T-cell (primary cell): Measurements from ENCODE around the gene POLN. TPM values are rescaled to one million over a fixed set of nuclear protein-coding genes. Genes with fewer than 3 reads are reported as not detected.
A peak's percentile ranks its signal among the peaks of the same experiment; 100 is the strongest.

ENCODE experiments used
- ATAC-seq, 4 experiments: fragments of 200-7000 bp in 3 of 4; fragments of 150-1000 bp in 1 of 4; cut with Tn5 transposase; replicated peaks in 1 of 4; 1 replicate in 3 of 4; 2 replicates in 1 of 4; pipeline ENCODE4 v1.10.0; 2021; ENCODE audit warnings: moderate library complexity in 3 of 4, mild to moderate bottlenecking in 2 of 4, moderate number of reproducible peaks in 1 of 4
- CTCF ChIA-PET, 2 donors: fragments of 300-600 bp; sonication (Branson Sonifier 250); formaldehyde crosslinking; loops; one replicate each; lab custom pipeline; 2022; ENCODE audit warnings: antibody characterized with exemption in 2 of 2; lab: Charles Lee
- POLR2A ChIA-PET, 2 donors: fragments of 300-600 bp; sonication (Branson Sonifier 250); formaldehyde crosslinking; loops; one replicate each; lab custom pipeline; 2022; ENCODE audit warnings: antibody characterized with exemption in 2 of 2; lab: Charles Lee
- DNase-seq, 35 experiments: peaks; one replicate each; pipeline versions ENCODE4 v3.0.0 to v3.0.0-alpha.2; 2013 to 2023
- H3K27ac ChIP-seq: one replicate; pipeline ENCODE4 v1.5.1; 2013; ENCODE audit warnings: low read length
- H3K27me3 ChIP-seq, 2 experiments: replicated peaks in 1 of 2; 1 replicate in 1 of 2; 2 replicates in 1 of 2; pipeline versions ENCODE4 v1.6.1 to v1.7.0; 2013; ENCODE audit warnings: low read length in 1 of 2, mixed read lengths in 1 of 2; ENCODE audit not compliant: control insufficient read depth in 2 of 2, insufficient read depth in 2 of 2; ENCODE audit errors: extremely low read depth in 1 of 2
- H3K36me3 ChIP-seq, 2 donors: 1 replicate in 1 of 2; 2 replicates in 1 of 2; pipeline versions ENCODE4 v1.6.1 to v1.7.0; 2013; ENCODE audit warnings: low read length in 1 of 2; ENCODE audit not compliant: control insufficient read depth in 2 of 2, insufficient read depth in 1 of 2; ENCODE audit errors: extremely low read depth in 1 of 2
- H3K4me1 ChIP-seq, 2 experiments: 1 replicate in 1 of 2; 2 replicates in 1 of 2; pipeline versions ENCODE4 v1.6.1 to v1.7.0; 2013; ENCODE audit warnings: low read length in 2 of 2, mixed read lengths in 1 of 2; ENCODE audit not compliant: insufficient read depth in 2 of 2, control insufficient read depth in 1 of 2; ENCODE audit errors: extremely low read depth in 1 of 2
- H3K4me3 ChIP-seq, 2 donors: 1 replicate in 1 of 2; 2 replicates in 1 of 2; pipeline versions ENCODE4 v1.5.1 to v1.7.0; 2013; ENCODE audit warnings: mild to moderate bottlenecking in 2 of 2, low read length in 1 of 2, moderate library complexity in 1 of 2; ENCODE audit not compliant: control insufficient read depth in 1 of 2; ENCODE audit errors: extremely low read depth in 1 of 2
- H3K9me3 ChIP-seq: 2 replicates; pipeline ENCODE4 v1.7.0; 2013
- H3K27ac Mint-ChIP-seq, 2 donors: one replicate each; pipeline ENCODE4 v1.8.0; 2020 to 2021; ENCODE audit warnings: mild to moderate bottlenecking in 2 of 2, mixed read lengths in 2 of 2
- H3K27me3 Mint-ChIP-seq, 2 donors: one replicate each; pipeline ENCODE4 v1.8.0; 2021 to 2022; ENCODE audit warnings: mixed read lengths in 2 of 2
- H3K36me3 Mint-ChIP-seq: one replicate; pipeline ENCODE4 v1.8.0; 2021; ENCODE audit warnings: mixed read lengths
- H3K4me1 Mint-ChIP-seq, 3 donors: one replicate each; pipeline ENCODE4 v1.8.0; 2020 to 2022; ENCODE audit warnings: mixed read lengths in 3 of 3, mild to moderate bottlenecking in 1 of 3
- H3K4me3 Mint-ChIP-seq, 3 donors: one replicate each; pipeline ENCODE4 v1.8.0; 2020 to 2022; ENCODE audit warnings: mild to moderate bottlenecking in 3 of 3, mixed read lengths in 3 of 3, moderate library complexity in 3 of 3
- H3K9me3 Mint-ChIP-seq, 3 donors: one replicate each; pipeline ENCODE4 v1.8.0; 2020 to 2022; ENCODE audit warnings: mixed read lengths in 3 of 3
- WGBS: methylation state at CpG from one replicate; pipeline ENCODE4 v1.1.5; 2013; ENCODE audit warnings: missing lambda C conversion rate; ENCODE audit not compliant: insufficient coverage; 5-methylcytosine and 5-hydroxymethylcytosine counted together
- total RNA-seq, 35 experiments: library from RNA in 6 of 35; stranded (reverse) in 6 of 35; fragments of 120-200 nt in 1 of 35; gene quantifications; one replicate each; pipeline versions ENCODE4 v1.2.1 to v1.2.4 and lab custom pipeline; 2013 to 2026

Gene POLN
- total RNA-seq, 5 donors from 2014 or later (not counting 1 experiment from before 2014, with no cell fraction given) = 2.5 to 3.7 (median 2.7) TPM

DNA sequence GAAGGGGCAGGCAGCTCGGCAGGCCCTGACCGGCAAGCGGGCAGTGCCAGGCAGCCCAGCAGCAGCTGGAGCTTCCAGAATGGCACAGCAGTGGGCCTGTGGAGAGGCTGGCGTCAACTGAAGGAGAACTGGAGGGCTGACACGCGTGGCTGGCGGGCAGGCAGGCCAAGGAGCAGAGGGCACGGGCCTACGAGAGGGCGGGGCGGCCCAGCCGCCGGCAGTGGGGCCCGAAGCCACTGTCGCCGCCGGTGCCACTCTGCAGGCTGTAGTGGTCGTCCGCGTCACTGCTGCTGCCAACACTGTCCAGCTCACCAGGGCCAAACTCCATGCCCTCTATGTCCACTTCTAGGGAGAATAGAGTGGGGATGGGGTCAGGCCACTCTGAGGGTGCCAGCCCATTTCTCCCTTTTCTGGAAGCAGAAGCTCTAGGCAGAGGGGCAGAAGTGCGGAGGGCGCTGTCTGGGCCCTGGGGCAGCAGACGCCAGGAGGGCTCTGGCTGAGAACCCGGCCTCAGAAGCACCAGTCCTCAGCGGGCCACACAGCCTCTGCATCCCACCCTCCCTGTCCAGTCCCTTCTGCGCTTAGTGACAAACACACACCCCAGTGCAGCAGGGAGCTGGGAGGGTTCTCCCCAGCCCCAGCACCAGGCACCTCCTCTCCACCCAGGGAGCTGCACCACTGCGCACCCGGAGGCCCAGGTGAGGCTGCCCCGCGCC is 8.6 kb upstream of the POLN start:
- Histone ChIP-seq H3K9me3 (no peaks in the 10 kb centered on the region), H3K4me1 (peaks cover 0 to under 1% of the 10 kb centered on the region in 2 experiments), H3K4me3 (no peak overlapping the region), H3K36me3 (peaks cover 24 to 54% of the 10 kb centered on the region in 2 donors), H3K27ac (no peak overlapping the region), H3K27me3 (no peaks in the 10 kb centered on the region)
- 95% methylated on average over 25 of the region's 30 CpGs for WGBS
- ATAC-seq = no peak
- peak in 2 of 35 experiments; percentile 1 to 11 for DNase-seq
- Mint-ChIP-seq H3K27ac (no peak overlapping the region), H3K4me3 (no peak overlapping the region), H3K9me3 (no peaks in the 10 kb centered on the region), H3K36me3 (peaks cover 17% of the 10 kb centered on the region), H3K4me1 (peaks cover 2 to 13% (median 11%) of the 10 kb centered on the region in 3 donors), H3K27me3 (no peaks in the 10 kb centered on the region)
- POLR2A ChIA-PET = no interaction called here
- CTCF ChIA-PET = no interaction called here

DNA sequence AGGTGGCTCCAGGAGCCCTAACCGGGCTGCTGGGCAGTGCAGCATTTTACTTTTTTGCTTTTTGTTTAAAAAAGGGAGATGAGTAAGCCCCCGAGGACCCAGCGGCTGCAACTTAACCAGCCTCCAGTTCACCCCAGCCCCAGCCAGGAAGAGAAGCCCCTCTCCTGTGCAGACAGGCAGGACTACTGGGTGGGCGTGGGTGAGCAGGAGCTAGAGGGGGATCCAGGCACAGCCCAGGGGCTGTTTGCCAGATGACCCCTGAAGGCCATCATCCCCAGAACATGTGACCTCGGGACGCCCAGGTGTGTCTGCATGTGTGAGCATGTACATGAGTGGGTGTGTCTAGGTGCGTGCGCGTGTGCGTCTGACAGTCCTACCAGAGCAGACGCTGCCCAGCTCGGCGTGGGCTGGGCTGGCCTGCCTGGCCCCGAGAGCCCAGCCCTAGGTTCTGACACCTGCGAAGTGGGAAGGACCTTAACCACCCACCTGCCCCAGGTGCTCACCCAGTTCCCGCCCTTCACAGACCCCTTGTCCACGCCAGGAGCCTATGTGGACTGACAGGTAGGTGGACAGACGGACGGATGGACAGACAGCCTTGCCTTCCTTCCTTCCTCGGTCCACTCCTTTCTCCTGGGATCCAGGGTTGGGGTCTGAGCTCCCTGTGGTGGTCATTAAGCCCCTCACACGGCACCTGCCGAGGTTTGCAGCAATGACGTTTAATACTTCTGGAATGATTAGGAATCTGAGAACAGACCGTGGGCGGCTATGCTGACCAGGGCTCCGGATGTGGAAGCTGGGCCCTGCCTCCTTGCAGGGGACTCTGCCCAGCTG is 7.8 kb upstream of the POLN start:
- POLR2A ChIA-PET = interaction anchor here in 1 of 2 donors (0.6 kb wide), 1 partner anchor 16 kb away, joined by 4 read pairs; no protein-coding TSS in a partner anchor
- peaks cover 0 to 4% of the 10 kb centered on the region in 2 experiments for H3K4me1 ChIP-seq
- H3K4me3 ChIP-seq = no peak overlapping the region
- DNase-seq (peak in 2 of 35 experiments; percentile 2 to 10), ATAC-seq (no peak)
- Mint-ChIP-seq H3K27ac (no peak overlapping the region), H3K4me3 (no peak overlapping the region), H3K36me3 (peaks cover 13% of the 10 kb centered on the region), H3K27me3 (no peaks in the 10 kb centered on the region), H3K4me1 (peaks cover 6 to 19% (median 15%) of the 10 kb centered on the region in 3 donors), H3K9me3 (no peaks in the 10 kb centered on the region)
- no peak overlapping the region for H3K27ac ChIP-seq
- no peaks in the 10 kb centered on the region for H3K27me3 ChIP-seq
- 89% methylated on average over 19 of the region's 26 CpGs for WGBS
- CTCF ChIA-PET = no interaction called here
- no peaks in the 10 kb centered on the region for H3K9me3 ChIP-seq
- H3K36me3 ChIP-seq = peaks cover 24 to 47% of the 10 kb centered on the region in 2 donors

DNA sequence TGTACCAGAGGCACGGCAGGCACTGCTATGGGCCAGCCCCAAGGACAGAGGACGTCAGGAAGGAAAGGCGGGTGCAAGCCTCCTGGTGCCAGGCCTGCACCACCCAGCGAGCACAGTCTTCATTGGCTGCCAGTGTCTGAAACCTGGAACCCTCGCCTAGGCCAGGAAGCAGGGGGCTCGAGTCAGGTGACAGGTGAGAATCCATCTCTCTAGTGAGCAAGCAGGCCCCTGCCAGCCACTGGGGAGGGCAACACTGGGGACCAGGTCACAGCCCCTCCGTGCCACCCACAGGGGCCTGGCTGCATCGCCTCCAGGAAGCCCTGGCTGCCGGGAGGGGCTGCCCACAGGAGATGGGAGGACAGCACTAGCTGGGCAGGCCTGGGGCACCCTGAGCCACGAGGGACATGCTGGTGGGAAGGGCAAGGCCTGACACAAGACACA is 6.9 kb upstream of the POLN start:
- Mint-ChIP-seq H3K36me3 (peaks cover 4% of the 10 kb centered on the region), H3K27ac (no peak overlapping the region), H3K27me3 (no peaks in the 10 kb centered on the region), H3K9me3 (no peaks in the 10 kb centered on the region), H3K4me1 (peaks cover 8 to 15% (median 15%) of the 10 kb centered on the region in 3 donors), H3K4me3 (no peak overlapping the region)
- ATAC-seq (no peak), DNase-seq (peak in 5 of 35 experiments; percentile 1 to 23 (median 5))
- Histone ChIP-seq H3K27me3 (no peaks in the 10 kb centered on the region), H3K4me1 (peaks cover 0 to 4% of the 10 kb centered on the region in 2 experiments), H3K27ac (no peak overlapping the region), H3K36me3 (peaks cover 23 to 43% of the 10 kb centered on the region in 2 donors), H3K4me3 (no peak overlapping the region), H3K9me3 (no peaks in the 10 kb centered on the region)
- 79% methylated on average over 8 of the region's 10 CpGs for WGBS
- ChIA-PET CTCF (no interaction called here), POLR2A (no interaction called here)

DNA sequence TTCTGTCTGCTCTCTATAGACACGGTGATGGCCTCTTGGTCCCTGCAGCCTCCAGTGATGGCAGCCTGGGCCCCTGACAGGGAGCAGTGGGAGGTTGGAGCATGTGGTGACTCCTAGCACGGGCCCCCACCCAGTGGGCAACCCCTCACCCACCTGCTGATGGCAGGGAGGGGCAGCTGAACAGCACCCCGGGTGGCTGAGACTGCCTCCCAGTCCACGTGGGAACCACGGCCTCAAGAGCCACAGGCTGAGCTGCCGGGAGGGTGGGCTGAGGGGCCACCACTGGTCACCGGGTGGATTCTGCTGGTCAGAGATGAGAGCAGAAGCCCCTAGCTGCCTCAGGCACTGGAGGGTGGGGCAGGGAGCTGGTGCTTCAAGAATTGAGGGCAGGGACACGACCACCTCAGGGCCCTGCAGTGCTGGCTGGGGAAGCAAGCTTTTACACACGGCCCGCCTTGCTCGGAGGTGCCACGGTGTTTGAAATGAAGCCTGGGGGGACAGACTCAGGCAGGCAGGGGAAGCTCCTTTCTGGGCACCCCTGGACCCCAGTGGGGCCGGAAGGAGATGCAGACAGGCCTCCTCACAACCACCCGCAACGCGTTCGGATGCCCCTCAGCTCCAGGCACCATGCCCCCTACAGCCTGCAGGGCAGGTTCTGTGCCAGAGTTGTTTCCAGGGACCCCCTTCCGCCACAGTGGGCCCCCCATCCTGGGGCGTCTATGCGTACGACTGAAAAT is 6.3 kb upstream of the POLN start:
- WGBS = 87% methylated on average over 15 of the region's 21 CpGs
- H3K27me3 ChIP-seq = no peaks in the 10 kb centered on the region
- no peaks in the 10 kb centered on the region for H3K27me3 Mint-ChIP-seq
- peaks cover 14 to 21% (median 21%) of the 10 kb centered on the region in 3 donors for H3K4me1 Mint-ChIP-seq
- no peak overlapping the region for H3K27ac ChIP-seq
- H3K36me3 Mint-ChIP-seq = peaks cover 3% of the 10 kb centered on the region
- no peak overlapping the region for H3K4me3 ChIP-seq
- ATAC-seq = peak in 1 of 4 experiments; percentile 9
- H3K4me1 ChIP-seq = peaks cover 0 to 4% of the 10 kb centered on the region in 2 experiments
- peak in 5 of 35 experiments; percentile 2 to 11 (median 3) for DNase-seq
- ChIA-PET CTCF (interaction anchor here in 1 of 2 donors (0.6 kb wide), 1 partner anchor 102 kb away, joined by 3 read pairs; no protein-coding TSS in a partner anchor), POLR2A (no interaction called here)
- H3K4me3 Mint-ChIP-seq = no peak overlapping the region
- H3K27ac Mint-ChIP-seq = no peak overlapping the region
- H3K9me3 Mint-ChIP-seq = no peaks in the 10 kb centered on the region
- peaks cover 19 to 37% of the 10 kb centered on the region in 2 donors for H3K36me3 ChIP-seq
- H3K9me3 ChIP-seq = no peaks in the 10 kb centered on the region

DNA sequence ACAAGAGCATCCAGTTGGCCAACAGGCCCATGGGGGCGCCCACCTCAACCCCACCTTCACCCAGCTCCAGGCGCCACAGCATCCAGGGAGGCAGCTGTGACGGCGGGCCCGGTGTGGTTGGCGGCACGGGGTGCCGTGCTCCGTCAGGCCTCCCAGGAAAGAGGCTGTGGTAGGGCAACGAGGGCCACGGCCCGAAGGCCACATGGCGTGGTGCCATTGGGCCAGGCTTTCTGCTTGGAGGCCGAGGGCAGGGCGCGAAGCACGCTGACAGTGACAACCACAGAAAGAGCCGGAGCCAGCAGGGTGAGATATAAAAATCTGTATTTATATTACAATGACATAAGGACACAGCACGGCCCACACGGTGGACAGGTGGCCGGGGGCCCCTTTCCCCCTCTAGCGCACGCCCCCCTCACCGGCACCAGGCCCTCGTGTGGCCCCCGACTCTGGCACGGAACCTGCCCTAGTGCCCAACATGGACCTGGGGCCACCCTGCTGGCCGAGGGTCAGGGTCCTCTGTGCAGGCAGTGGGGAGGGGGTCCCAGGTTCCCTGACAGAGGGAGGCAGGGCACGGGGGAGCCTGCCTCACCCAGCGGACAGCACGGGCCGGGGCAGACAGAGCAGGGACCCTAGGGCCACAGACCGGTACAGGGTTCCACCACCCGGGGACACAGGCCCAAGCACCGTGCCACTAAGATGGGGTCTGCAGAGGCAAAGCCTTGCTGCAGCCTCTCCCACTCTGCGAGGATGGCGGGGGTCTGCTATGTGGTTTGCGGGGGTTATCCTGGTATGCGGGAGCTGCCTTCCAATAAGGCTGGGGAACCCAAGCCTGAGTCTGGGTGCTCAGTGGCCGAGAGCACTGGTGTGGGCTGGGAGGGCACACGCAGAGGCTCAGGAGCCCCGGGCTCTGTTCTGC is 5.5 kb upstream of the POLN start:
- Mint-ChIP-seq H3K27me3 (no peaks in the 10 kb centered on the region), H3K36me3 (no peaks in the 10 kb centered on the region), H3K9me3 (no peaks in the 10 kb centered on the region), H3K4me1 (peaks cover 17 to 22% (median 22%) of the 10 kb centered on the region in 3 donors), H3K27ac (no peak overlapping the region), H3K4me3 (no peak overlapping the region)
- ATAC-seq = no peak
- ChIA-PET CTCF (interaction anchor here (0.6 kb wide), 2 partner anchors 102 to 157 kb away, joined by 3 read pairs; no protein-coding TSS in a partner anchor), POLR2A (no interaction called here)
- Histone ChIP-seq H3K27me3 (no peaks in the 10 kb centered on the region), H3K4me1 (peaks cover 0 to 6% of the 10 kb centered on the region in 2 experiments), H3K4me3 (no peak overlapping the region), H3K9me3 (no peaks in the 10 kb centered on the region), H3K27ac (no peak overlapping the region), H3K36me3 (peaks cover 19 to 32% of the 10 kb centered on the region in 2 donors)
- DNase-seq = peak in 3 of 35 experiments; percentile 1 to 10 (median 4)
- WGBS = 94% methylated on average over 29 of the region's 42 CpGs
